KBM-7 (cell line): ENCODE data around the gene SNAPC2.

Experiments used
- DNase-seq: peaks from one replicate; pipeline ENCODE4 v3.0.0-alpha.2; 2015
- in situ Hi-C: fragments of 300-500 bp; cut with MboI; formaldehyde crosslinking; loops from 2 replicates; pipeline ENCODE4 v1.14.3; 2020; ENCODE audit warnings: low sequenced_read_pairs, low pct_unique_long_range_greater_than_20kb, mixed read lengths

The SNAPC2 gene

GRCh38 chr19:7907122-7907521, 13.0 kb upstream of the SNAPC2 start:
- DNase-seq, result no peak
- in situ Hi-C loops, result no loop called here

GRCh38 chr19:7907544-7907943, 12.6 kb upstream of the SNAPC2 start:
- in situ Hi-C loops, result no loop called here
- no peak for DNase-seq

- no peak for DNase-seq
- in situ Hi-C loops, result no loop called here
Measured at GRCh38 chr19:7908078-7908699, 11.9 kb upstream of the SNAPC2 start.

GRCh38 chr19:7908742-7909461, 11.2 kb upstream of the SNAPC2 start:
- no peak for DNase-seq
- in situ Hi-C loops, result no loop called here

- DNase-seq, result no peak
- in situ Hi-C loops, result no loop called here
Measured at GRCh38 chr19:7909471-7910067, 10.6 kb upstream of the SNAPC2 start.

- in situ Hi-C loops, result no loop called here
- no peak for DNase-seq
Measured at GRCh38 chr19:7910321-7911161, 9.6 kb upstream of the SNAPC2 start.

- DNase-seq, result no peak
- in situ Hi-C loops, result no loop called here
Measured at GRCh38 chr19:7911508-7912143, 8.5 kb upstream of the SNAPC2 start.

- no peak for DNase-seq
- in situ Hi-C loops, result no loop called here
Measured at GRCh38 chr19:7912144-7912696, 7.9 kb upstream of the SNAPC2 start.

- no peak for DNase-seq
- in situ Hi-C loops, result no loop called here
Measured at GRCh38 chr19:7912697-7913564, 7.2 kb upstream of the SNAPC2 start.

- in situ Hi-C loops, result no loop called here
- no peak for DNase-seq
Measured at GRCh38 chr19:7913652-7914051, 6.5 kb upstream of the SNAPC2 start.

GRCh38 chr19:7914099-7914498, 6.0 kb upstream of the SNAPC2 start:
- in situ Hi-C loops, result no loop called here
- no peak for DNase-seq

- DNase-seq, result no peak
- in situ Hi-C loops, result no loop called here
Measured at GRCh38 chr19:7914598-7915045, 5.5 kb upstream of the SNAPC2 start, which contains the start of gene TGFBR3L. Gene TGFBR3L (plus strand): TSS chr19:7914830.

GRCh38 chr19:7915250-7916102, 4.7 kb upstream of the SNAPC2 start:
- no peak for DNase-seq
- in situ Hi-C loops, result no loop called here

GRCh38 chr19:7916103-7916954, 3.8 kb upstream of the SNAPC2 start:
- in situ Hi-C loops, result no loop called here
- DNase-seq, result no peak

- in situ Hi-C loops, result no loop called here
Measured at GRCh38 chr19:7916955-7917266, 3.2 kb upstream of the SNAPC2 start.

GRCh38 chr19:7917267-7918061, 2.7 kb upstream of the SNAPC2 start:
- in situ Hi-C loops, result no loop called here
- peak; percentile 72 for DNase-seq

More at GRCh38 chr19:7916955-7917266, 3.2 kb upstream of the SNAPC2 start:
- DNase-seq, result no peak
